Vagina (tissue), 2 donors: Measurements from ENCODE around the gene ST6GAL1. TPM values are rescaled to one million over a fixed set of nuclear protein-coding genes. Genes with fewer than 3 reads are reported as not detected.

Experiments
- DNase-seq, 2 donors: peaks; one replicate each; pipeline ENCODE4 v3.0.0-alpha.2; 2017; ENCODE audit errors: extremely low spot score in 2 of 2
- H3K27ac ChIP-seq: fragments of 200-600 bp; sonication (generic); one replicate; pipeline ENCODE4 v1.5.1; 2019
- H3K27me3 ChIP-seq: fragments of 200-600 bp; sonication (generic); one replicate; pipeline ENCODE4 v1.5.1; 2019
- H3K36me3 ChIP-seq, 2 donors: fragments of 200-600 bp; sonication (generic); one replicate each; pipeline ENCODE4 v1.5.1; 2017 to 2019
- H3K4me1 ChIP-seq: fragments of 200-600 bp; sonication (generic); one replicate; pipeline ENCODE4 v1.5.1; 2019
- H3K4me3 ChIP-seq, 2 donors: fragments of 200-600 bp; sonication (generic); 1 replicate in 1 of 2; 2 replicates in 1 of 2; pipeline ENCODE4 v1.5.1; 2016 to 2019
- H3K9me3 ChIP-seq: fragments of 200-600 bp; sonication (generic); one replicate; pipeline ENCODE4 v1.5.1; 2019
- POLR2A ChIP-seq, 2 donors: fragments of 450-650 bp; IDR thresholded peaks; one replicate each; pipeline ENCODE4 v1.6.1; 2017; ENCODE audit warnings: antibody characterized with exemption in 2 of 2, mild to moderate bottlenecking in 2 of 2, moderate library complexity in 2 of 2
- POLR2AphosphoS5 ChIP-seq, 2 donors: sonication (generic); formaldehyde crosslinking; IDR thresholded peaks; one replicate each; pipeline ENCODE4 v1.9.0; 2017; ENCODE audit warnings: antibody characterized with exemption in 2 of 2, mild to moderate bottlenecking in 2 of 2, low read depth in 1 of 2; ENCODE audit not compliant: insufficient read depth in 1 of 2
- intact Hi-C: fragments of 100-400 bp; cut with DNase I; formaldehyde crosslinking; loops from one replicate; pipeline ENCODE4 v1.15.1; 2023
- total RNA-seq: library from RNA; depleted of rRNA; stranded (reverse); fragments of >200 nt; gene quantifications from one replicate; pipeline ENCODE4 v1.2.3, GENCODE V29; 2016
- TF ChIP-seq, protein P1 (sequence below), 3 experiments: fragments of 450-650 bp in 2 of 3; fragments of 200-600 bp in 1 of 3; sonication (generic) in 1 of 3; IDR thresholded peaks; one replicate each; pipeline ENCODE4 v1.5.1; 2017 to 2019; ENCODE audit warnings: antibody characterized with exemption in 3 of 3, mild to moderate bottlenecking in 2 of 3, moderate library complexity in 2 of 3

Gene ST6GAL1
- total RNA-seq, 1 donor from 2014 or later = 37.8 TPM

DNA sequence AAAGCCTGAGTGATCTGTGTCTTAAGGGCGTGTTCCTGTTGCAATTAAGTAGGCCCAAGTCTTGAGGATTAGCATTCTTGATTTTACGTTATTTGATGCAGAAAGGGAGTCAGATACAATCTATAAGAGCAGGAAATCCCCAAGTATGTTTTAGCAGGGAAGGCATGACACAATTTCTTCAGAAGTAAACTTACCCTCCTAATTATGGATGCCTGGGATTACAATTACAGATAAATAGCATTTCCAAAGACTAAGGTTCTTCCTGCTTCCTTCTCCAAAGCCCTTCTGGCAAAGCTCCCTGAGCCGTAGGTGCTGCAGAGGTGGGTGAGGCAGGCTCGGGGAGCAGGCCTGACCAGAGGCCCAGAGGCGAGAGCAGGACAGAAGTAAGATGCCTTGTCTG is 34.9 kb upstream of the ST6GAL1 start:
- TF ChIP-seq POLR2A (IDR thresholded peaks at IDR 0.05) (no peak), POLR2AphosphoS5 (IDR thresholded peaks at IDR 0.05; ENCODE audit: insufficient read depth in 1 of 2, low read depth in 1 of 2) (no peak)
- TF ChIP-seq, protein P1, sequence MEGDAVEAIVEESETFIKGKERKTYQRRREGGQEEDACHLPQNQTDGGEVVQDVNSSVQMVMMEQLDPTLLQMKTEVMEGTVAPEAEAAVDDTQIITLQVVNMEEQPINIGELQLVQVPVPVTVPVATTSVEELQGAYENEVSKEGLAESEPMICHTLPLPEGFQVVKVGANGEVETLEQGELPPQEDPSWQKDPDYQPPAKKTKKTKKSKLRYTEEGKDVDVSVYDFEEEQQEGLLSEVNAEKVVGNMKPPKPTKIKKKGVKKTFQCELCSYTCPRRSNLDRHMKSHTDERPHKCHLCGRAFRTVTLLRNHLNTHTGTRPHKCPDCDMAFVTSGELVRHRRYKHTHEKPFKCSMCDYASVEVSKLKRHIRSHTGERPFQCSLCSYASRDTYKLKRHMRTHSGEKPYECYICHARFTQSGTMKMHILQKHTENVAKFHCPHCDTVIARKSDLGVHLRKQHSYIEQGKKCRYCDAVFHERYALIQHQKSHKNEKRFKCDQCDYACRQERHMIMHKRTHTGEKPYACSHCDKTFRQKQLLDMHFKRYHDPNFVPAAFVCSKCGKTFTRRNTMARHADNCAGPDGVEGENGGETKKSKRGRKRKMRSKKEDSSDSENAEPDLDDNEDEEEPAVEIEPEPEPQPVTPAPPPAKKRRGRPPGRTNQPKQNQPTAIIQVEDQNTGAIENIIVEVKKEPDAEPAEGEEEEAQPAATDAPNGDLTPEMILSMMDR (IDR thresholded peaks at IDR 0.05) = no peak
- no peak for DNase-seq
- no peak overlapping the region for H3K27ac ChIP-seq

DNA sequence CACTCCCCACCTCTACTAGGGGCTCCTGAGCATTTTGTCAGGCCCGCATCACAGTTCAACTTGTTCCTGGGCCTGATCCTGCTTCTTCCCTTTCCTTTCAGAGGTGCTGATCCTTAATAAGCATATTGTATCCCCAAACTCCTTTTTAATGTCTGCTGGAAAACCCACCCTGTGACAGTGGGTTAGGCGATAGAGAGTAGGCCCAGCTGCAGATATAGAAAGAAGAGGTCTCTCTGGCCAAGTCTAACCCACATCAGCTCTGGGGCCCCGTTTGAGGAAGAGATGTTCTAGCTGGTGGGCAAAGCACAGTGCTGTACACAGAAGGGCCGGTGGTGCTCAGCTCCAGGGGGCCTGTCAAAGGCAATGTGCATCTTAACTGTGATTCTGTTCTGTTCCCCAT is 34.3 kb upstream of the ST6GAL1 start:
- Histone ChIP-seq H3K27ac (no peak overlapping the region), H3K27me3 (no peaks in the 10 kb centered on the region), H3K4me1 (no peaks in the 10 kb centered on the region), H3K4me3 (no peak overlapping the region), H3K36me3 (no peaks in the 10 kb centered on the region), H3K9me3 (no peaks in the 10 kb centered on the region)
- DNase-seq = no peak
- intact Hi-C loops = no loop called here
- no peak for TF ChIP-seq POLR2AphosphoS5 (IDR thresholded peaks at IDR 0.05; ENCODE audit: insufficient read depth in 1 of 2, low read depth in 1 of 2)
- TF ChIP-seq POLR2A (IDR thresholded peaks at IDR 0.05) = no peak
- TF ChIP-seq, protein P1 (IDR thresholded peaks at IDR 0.05) = no peak

More for the DNA sequence above, 34.9 kb upstream of the ST6GAL1 start:
- no peaks in the 10 kb centered on the region for H3K27me3 ChIP-seq
- no peak overlapping the region for H3K4me3 ChIP-seq
- no peaks in the 10 kb centered on the region for H3K36me3 ChIP-seq
- H3K4me1 ChIP-seq = no peaks in the 10 kb centered on the region
- H3K9me3 ChIP-seq = no peaks in the 10 kb centered on the region
- intact Hi-C loops = no loop called here

DNA sequence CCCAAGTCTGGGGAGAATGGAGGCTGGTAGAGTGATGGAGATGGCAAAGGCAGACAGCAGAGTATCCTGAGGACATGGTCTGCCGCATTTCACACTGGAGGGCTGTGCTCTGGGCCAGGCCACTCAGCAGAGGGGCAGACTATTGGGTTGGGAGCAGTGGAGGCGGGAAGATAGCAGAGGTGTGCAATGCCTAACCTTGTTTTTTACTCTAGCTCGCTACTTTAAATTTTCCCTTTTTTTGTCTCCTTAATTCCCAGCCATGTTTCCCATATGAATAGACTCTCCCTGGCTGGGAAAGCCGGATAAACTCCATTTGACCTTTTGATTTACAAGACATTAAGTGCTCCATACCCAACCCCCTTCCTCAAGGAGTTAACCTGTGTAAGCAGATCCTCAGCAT is 33.5 kb upstream of the ST6GAL1 start:
- DNase-seq = no peak
- TF ChIP-seq POLR2A (IDR thresholded peaks at IDR 0.05) (no peak), POLR2AphosphoS5 (IDR thresholded peaks at IDR 0.05; ENCODE audit: insufficient read depth in 1 of 2, low read depth in 1 of 2) (no peak)
- TF ChIP-seq, protein P1 (IDR thresholded peaks at IDR 0.05) = no peak
- Histone ChIP-seq H3K9me3 (no peaks in the 10 kb centered on the region), H3K27me3 (no peaks in the 10 kb centered on the region), H3K4me3 (no peak overlapping the region), H3K36me3 (no peaks in the 10 kb centered on the region), H3K4me1 (no peaks in the 10 kb centered on the region), H3K27ac (no peak overlapping the region)
- intact Hi-C loops = no loop called here

DNA sequence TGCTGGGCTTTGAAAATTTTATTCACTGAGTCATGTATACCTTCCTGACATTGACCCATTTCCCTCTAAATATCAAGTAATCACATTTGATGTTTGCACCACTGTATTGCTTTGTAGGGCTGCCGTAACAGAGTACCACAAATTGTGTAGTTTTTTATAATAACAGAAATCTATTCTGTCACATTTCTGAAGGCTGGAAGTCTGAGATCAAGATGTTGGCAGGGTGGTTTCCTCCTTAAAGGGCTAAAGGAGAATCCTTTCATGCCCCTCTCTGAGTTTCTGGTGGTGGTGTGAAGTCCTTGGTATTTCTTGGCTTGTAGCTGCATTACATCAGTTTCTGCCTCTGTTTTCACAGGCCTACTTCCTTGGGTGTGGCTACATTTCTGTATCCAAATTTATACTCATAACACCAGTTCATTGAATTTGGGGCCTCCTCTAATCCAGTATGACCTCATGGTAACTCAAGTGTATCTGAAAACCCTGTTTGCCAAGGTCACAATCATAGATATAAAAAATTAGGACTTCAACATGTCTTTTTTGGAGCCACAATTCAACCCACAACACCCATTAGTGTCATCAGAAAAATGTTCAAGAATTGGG is 29.1 kb upstream of the ST6GAL1 start:
- Histone ChIP-seq H3K4me1 (no peaks in the 10 kb centered on the region), H3K27ac (no peak overlapping the region), H3K36me3 (no peaks in the 10 kb centered on the region), H3K4me3 (no peak overlapping the region), H3K9me3 (no peaks in the 10 kb centered on the region), H3K27me3 (no peaks in the 10 kb centered on the region)
- TF ChIP-seq, protein P1 (IDR thresholded peaks at IDR 0.05) = no peak
- TF ChIP-seq POLR2A (IDR thresholded peaks at IDR 0.05) = no peak
- TF ChIP-seq POLR2AphosphoS5 (IDR thresholded peaks at IDR 0.05; ENCODE audit: insufficient read depth in 1 of 2, low read depth in 1 of 2) = no peak
- DNase-seq = no peak
- intact Hi-C loops = no loop called here

DNA sequence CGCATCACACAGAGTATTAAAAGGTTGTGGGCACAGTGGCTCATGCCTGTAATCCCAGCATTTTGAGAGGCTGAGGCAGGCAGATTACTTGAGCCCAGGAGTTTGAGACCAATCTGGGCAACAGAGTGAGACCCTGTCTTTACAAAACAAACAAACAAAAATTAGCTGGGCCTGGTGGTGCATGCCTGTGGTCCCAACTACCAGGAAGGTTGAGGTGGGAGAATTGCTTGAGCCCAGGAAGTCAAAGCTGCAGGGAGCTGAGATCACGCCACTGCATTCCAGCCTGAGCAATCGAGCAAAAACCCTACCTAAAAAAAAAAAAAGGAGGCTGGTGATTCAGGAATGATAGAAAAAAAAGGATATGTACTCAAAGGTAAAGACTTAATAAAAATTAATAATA is 28.2 kb upstream of the ST6GAL1 start:
- intact Hi-C loops = no loop called here
- Histone ChIP-seq H3K27ac (no peak overlapping the region), H3K36me3 (no peaks in the 10 kb centered on the region), H3K9me3 (no peaks in the 10 kb centered on the region), H3K4me1 (no peaks in the 10 kb centered on the region), H3K27me3 (no peaks in the 10 kb centered on the region), H3K4me3 (no peak overlapping the region)
- DNase-seq = no peak
- no peak for TF ChIP-seq POLR2AphosphoS5 (IDR thresholded peaks at IDR 0.05; ENCODE audit: insufficient read depth in 1 of 2, low read depth in 1 of 2)
- TF ChIP-seq, protein P1 (IDR thresholded peaks at IDR 0.05) = no peak
- no peak for TF ChIP-seq POLR2A (IDR thresholded peaks at IDR 0.05)
